ENCODE measurements around the gene PLPP7. TPM values are rescaled to one million over a fixed set of nuclear protein-coding genes. Genes with fewer than 3 reads are reported as not detected.
A peak's percentile ranks its signal among the peaks of the same experiment; 100 is the strongest.

The PLPP7 gene
- total RNA-seq, 1 experiment from 2014 or later = not detected

- DNase-seq = no peak
- Histone ChIP-seq H3K9me2 (replicated peaks; ENCODE audit: insufficient read depth, low read length) (no peaks in the 10 kb centered on the region), H3K9me3 (ENCODE audit: low read length) (no peaks in the 10 kb centered on the region), H3K4me2 (ENCODE audit: low read depth, low read length, poor library complexity, severe bottlenecking) (peak overlapping the region; percentile 91), H3K4me3 (ENCODE audit: low read length) (peak overlapping the region; percentile 46; the same call in 1 of the 2 replicates), H2AFZ (ENCODE audit: low read length) (no peak overlapping the region), H3K4me1 (ENCODE audit: low read length) (peaks cover 62% of the 10 kb centered on the region), H3K79me2 (ENCODE audit: low read length) (peaks cover 91% of the 10 kb centered on the region), H3K27ac (ENCODE audit: low read length) (peak overlapping the region; percentile 82), H3K36me3 (ENCODE audit: insufficient read depth, low read length) (no peaks in the 10 kb centered on the region), H4K20me1 (ENCODE audit: insufficient read depth, low read depth, low read length) (no peaks in the 10 kb centered on the region), H3K9ac (ENCODE audit: low read length) (peak overlapping the region; percentile 57), H3K27me3 (ENCODE audit: low read length) (no peaks in the 10 kb centered on the region)
Measured at GRCh38 chr9:131272212-131272611, 17.3 kb upstream of the PLPP7 start.

- peak overlapping the region; percentile 90 for H3K9ac ChIP-seq (ENCODE audit: low read length)
- H3K4me2 ChIP-seq (ENCODE audit: low read depth, low read length, poor library complexity, severe bottlenecking) = peak overlapping the region; percentile 91
- peaks cover 80% of the 10 kb centered on the region for H3K79me2 ChIP-seq (ENCODE audit: low read length)
- H3K4me1 ChIP-seq (ENCODE audit: low read length) = peaks cover 62% of the 10 kb centered on the region
- H3K9me3 ChIP-seq (ENCODE audit: low read length) = no peaks in the 10 kb centered on the region
- no peaks in the 10 kb centered on the region for H3K9me2 ChIP-seq (replicated peaks; ENCODE audit: insufficient read depth, low read length)
- peak overlapping the region; percentile 83 for H3K4me3 ChIP-seq (ENCODE audit: low read length)
- H3K36me3 ChIP-seq (ENCODE audit: insufficient read depth, low read length) = no peaks in the 10 kb centered on the region
- no peak for DNase-seq
- no peaks in the 10 kb centered on the region for H4K20me1 ChIP-seq (ENCODE audit: insufficient read depth, low read depth, low read length)
- H2AFZ ChIP-seq (ENCODE audit: low read length) = no peak overlapping the region
- H3K27me3 ChIP-seq (ENCODE audit: low read length) = no peaks in the 10 kb centered on the region
- peak overlapping the region; percentile 82 for H3K27ac ChIP-seq (ENCODE audit: low read length)
Measured at GRCh38 chr9:131273146-131273855, 16.2 kb upstream of the PLPP7 start.

GRCh38 chr9:131273856-131274673, 15.5 kb upstream of the PLPP7 start:
- H3K4me3 ChIP-seq (ENCODE audit: low read length) = peak overlapping the region; percentile 83
- peak overlapping the region; percentile 91 for H3K4me2 ChIP-seq (ENCODE audit: low read depth, low read length, poor library complexity, severe bottlenecking)
- H3K4me1 ChIP-seq (ENCODE audit: low read length) = peaks cover 63% of the 10 kb centered on the region
- no peaks in the 10 kb centered on the region for H3K9me3 ChIP-seq (ENCODE audit: low read length)
- peak; percentile 72 for DNase-seq
- H3K27me3 ChIP-seq (ENCODE audit: low read length) = no peaks in the 10 kb centered on the region
- H3K9me2 ChIP-seq (replicated peaks; ENCODE audit: insufficient read depth, low read length) = no peaks in the 10 kb centered on the region
- no peak overlapping the region for H2AFZ ChIP-seq (ENCODE audit: low read length)
- peak overlapping the region; percentile 82 for H3K27ac ChIP-seq (ENCODE audit: low read length)
- H3K36me3 ChIP-seq (ENCODE audit: insufficient read depth, low read length) = no peaks in the 10 kb centered on the region
- peak overlapping the region; percentile 90 for H3K9ac ChIP-seq (ENCODE audit: low read length)
- peaks cover 73% of the 10 kb centered on the region for H3K79me2 ChIP-seq (ENCODE audit: low read length)
- no peaks in the 10 kb centered on the region for H4K20me1 ChIP-seq (ENCODE audit: insufficient read depth, low read depth, low read length)

- Histone ChIP-seq H3K79me2 (ENCODE audit: low read length) (peaks cover 65% of the 10 kb centered on the region), H3K9me3 (ENCODE audit: low read length) (no peaks in the 10 kb centered on the region), H3K27me3 (ENCODE audit: low read length) (no peaks in the 10 kb centered on the region), H3K27ac (ENCODE audit: low read length) (peak overlapping the region; percentile 82), H3K9me2 (replicated peaks; ENCODE audit: insufficient read depth, low read length) (no peaks in the 10 kb centered on the region), H3K9ac (ENCODE audit: low read length) (peak overlapping the region; percentile 90), H2AFZ (ENCODE audit: low read length) (no peak overlapping the region), H4K20me1 (ENCODE audit: insufficient read depth, low read depth, low read length) (no peaks in the 10 kb centered on the region), H3K4me2 (ENCODE audit: low read depth, low read length, poor library complexity, severe bottlenecking) (peak overlapping the region; percentile 91), H3K4me1 (ENCODE audit: low read length) (peaks cover 56% of the 10 kb centered on the region), H3K36me3 (ENCODE audit: insufficient read depth, low read length) (no peaks in the 10 kb centered on the region), H3K4me3 (ENCODE audit: low read length) (peak overlapping the region; percentile 83)
- peak; percentile 72 for DNase-seq
Measured at GRCh38 chr9:131274674-131275331, 14.7 kb upstream of the PLPP7 start.

- peak overlapping the region; percentile 91 for H3K4me2 ChIP-seq (ENCODE audit: low read depth, low read length, poor library complexity, severe bottlenecking)
- peak; percentile 87 for DNase-seq
- peaks cover 59% of the 10 kb centered on the region for H3K79me2 ChIP-seq (ENCODE audit: low read length)
- peak overlapping the region; percentile 83 for H3K4me3 ChIP-seq (ENCODE audit: low read length)
- H3K9me3 ChIP-seq (ENCODE audit: low read length) = no peaks in the 10 kb centered on the region
- no peaks in the 10 kb centered on the region for H3K36me3 ChIP-seq (ENCODE audit: insufficient read depth, low read length)
- H2AFZ ChIP-seq (ENCODE audit: low read length) = no peak overlapping the region
- H3K27me3 ChIP-seq (ENCODE audit: low read length) = no peaks in the 10 kb centered on the region
- H3K4me1 ChIP-seq (ENCODE audit: low read length) = peaks cover 49% of the 10 kb centered on the region
- no peaks in the 10 kb centered on the region for H3K9me2 ChIP-seq (replicated peaks; ENCODE audit: insufficient read depth, low read length)
- no peaks in the 10 kb centered on the region for H4K20me1 ChIP-seq (ENCODE audit: insufficient read depth, low read depth, low read length)
- peak overlapping the region; percentile 90 for H3K9ac ChIP-seq (ENCODE audit: low read length)
- H3K27ac ChIP-seq (ENCODE audit: low read length) = peak overlapping the region; percentile 82
Measured at GRCh38 chr9:131275332-131276093, 14.0 kb upstream of the PLPP7 start.

- Histone ChIP-seq H3K9me3 (ENCODE audit: low read length) (no peaks in the 10 kb centered on the region), H3K9ac (ENCODE audit: low read length) (peak within 1 kb of the TSS; percentile 90), H3K36me3 (ENCODE audit: insufficient read depth, low read length) (no peaks in the 10 kb centered on the region), H2AFZ (ENCODE audit: low read length) (no peak within 1 kb of the TSS), H4K20me1 (ENCODE audit: insufficient read depth, low read depth, low read length) (no peaks in the 10 kb centered on the region), H3K27me3 (ENCODE audit: low read length) (no peaks in the 10 kb centered on the region), H3K9me2 (replicated peaks; ENCODE audit: insufficient read depth, low read length) (no peaks in the 10 kb centered on the region), H3K27ac (ENCODE audit: low read length) (peak within 1 kb of the TSS; percentile 82), H3K79me2 (ENCODE audit: low read length) (peaks cover 51% of the 10 kb centered on the region), H3K4me1 (ENCODE audit: low read length) (peaks cover 41% of the 10 kb centered on the region), H3K4me2 (ENCODE audit: low read depth, low read length, poor library complexity, severe bottlenecking) (peak within 1 kb of the TSS; percentile 91), H3K4me3 (ENCODE audit: low read length) (peak within 1 kb of the TSS; percentile 83)
- DNase-seq = peak; percentile 86
Measured at GRCh38 chr9:131276094-131276888, 13.2 kb upstream of the PLPP7 start, which contains the start of gene FAM78A. Gene FAM78A, minus strand, starts transcription at chr9:131276510. Its CDS starts 331 bp downstream, at chr9:131276179.

- peak overlapping the region; percentile 91 for H3K4me2 ChIP-seq (ENCODE audit: low read depth, low read length, poor library complexity, severe bottlenecking)
- peak overlapping the region; percentile 90 for H3K9ac ChIP-seq (ENCODE audit: low read length)
- H3K79me2 ChIP-seq (ENCODE audit: low read length) = peaks cover 45% of the 10 kb centered on the region
- H3K4me3 ChIP-seq (ENCODE audit: low read length) = peak overlapping the region; percentile 83
- no peaks in the 10 kb centered on the region for H3K27me3 ChIP-seq (ENCODE audit: low read length)
- no peaks in the 10 kb centered on the region for H3K36me3 ChIP-seq (ENCODE audit: insufficient read depth, low read length)
- no peaks in the 10 kb centered on the region for H3K9me3 ChIP-seq (ENCODE audit: low read length)
- H3K9me2 ChIP-seq (replicated peaks; ENCODE audit: insufficient read depth, low read length) = no peaks in the 10 kb centered on the region
- H2AFZ ChIP-seq (ENCODE audit: low read length) = no peak overlapping the region
- peak; percentile 66 for DNase-seq
- H3K4me1 ChIP-seq (ENCODE audit: low read length) = peaks cover 35% of the 10 kb centered on the region
- H3K27ac ChIP-seq (ENCODE audit: low read length) = no peak overlapping the region
- H4K20me1 ChIP-seq (ENCODE audit: insufficient read depth, low read depth, low read length) = no peaks in the 10 kb centered on the region
Measured at GRCh38 chr9:131276891-131277286, 12.6 kb upstream of the PLPP7 start.
